OCI-LY1 (cell line): ENCODE measurements around the gene SIK3.

ENCODE experiments used
- EZH2 ChIP-seq: fragments of 200-600 bp; sonication (generic), shearing (Covaris generic); IDR thresholded peaks from 2 replicates; pipeline ENCODE4 v1.8.0; 2017; ENCODE audit warnings: borderline replicate concordance, mixed run types, mild to moderate bottlenecking, antibody characterized with exemption, low read length, moderate library complexity, mixed read lengths
- TF ChIP-seq, protein P1 (sequence below): fragments of 200-600 bp; sonication (generic), shearing (Covaris generic); IDR thresholded peaks from 2 replicates; pipeline ENCODE4 v1.5.1; 2017; ENCODE audit warnings: mild to moderate bottlenecking, antibody characterized with exemption, low read length, moderate library complexity, mixed read lengths

DNA sequence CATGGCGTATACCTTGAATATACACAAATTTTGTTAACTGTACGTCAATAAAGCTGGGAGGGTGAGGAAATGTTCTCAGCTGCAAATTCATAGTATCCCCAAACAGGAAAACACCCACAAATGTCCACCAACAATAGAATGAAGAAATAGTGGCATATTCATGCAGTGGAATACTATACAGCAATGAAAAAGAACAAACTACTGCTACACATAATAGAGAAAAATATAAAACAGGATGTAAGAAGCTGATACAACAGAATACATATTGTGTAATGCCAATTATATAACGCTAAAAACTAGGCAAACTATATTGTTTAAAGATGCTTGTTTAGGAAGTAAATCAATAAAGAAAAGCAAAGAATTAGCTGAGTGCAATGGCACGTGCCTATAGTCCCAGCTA is 81.5 kb downstream of the SIK3 start:
- TF ChIP-seq, protein P1, sequence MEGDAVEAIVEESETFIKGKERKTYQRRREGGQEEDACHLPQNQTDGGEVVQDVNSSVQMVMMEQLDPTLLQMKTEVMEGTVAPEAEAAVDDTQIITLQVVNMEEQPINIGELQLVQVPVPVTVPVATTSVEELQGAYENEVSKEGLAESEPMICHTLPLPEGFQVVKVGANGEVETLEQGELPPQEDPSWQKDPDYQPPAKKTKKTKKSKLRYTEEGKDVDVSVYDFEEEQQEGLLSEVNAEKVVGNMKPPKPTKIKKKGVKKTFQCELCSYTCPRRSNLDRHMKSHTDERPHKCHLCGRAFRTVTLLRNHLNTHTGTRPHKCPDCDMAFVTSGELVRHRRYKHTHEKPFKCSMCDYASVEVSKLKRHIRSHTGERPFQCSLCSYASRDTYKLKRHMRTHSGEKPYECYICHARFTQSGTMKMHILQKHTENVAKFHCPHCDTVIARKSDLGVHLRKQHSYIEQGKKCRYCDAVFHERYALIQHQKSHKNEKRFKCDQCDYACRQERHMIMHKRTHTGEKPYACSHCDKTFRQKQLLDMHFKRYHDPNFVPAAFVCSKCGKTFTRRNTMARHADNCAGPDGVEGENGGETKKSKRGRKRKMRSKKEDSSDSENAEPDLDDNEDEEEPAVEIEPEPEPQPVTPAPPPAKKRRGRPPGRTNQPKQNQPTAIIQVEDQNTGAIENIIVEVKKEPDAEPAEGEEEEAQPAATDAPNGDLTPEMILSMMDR, result no peak
- no peak for TF ChIP-seq EZH2
